GM19467 (cell line): Measurements from ENCODE around the gene NOLC1.

Source experiments
- ATAC-seq: cut with Tn5 transposase; IDR thresholded peaks from one replicate; pipeline ENCODE4 v1.9.1; 2021; ENCODE audit warnings: mild to moderate bottlenecking, moderate library complexity; ENCODE audit not compliant: unreplicated experiment

NOLC1 gene

DNA sequence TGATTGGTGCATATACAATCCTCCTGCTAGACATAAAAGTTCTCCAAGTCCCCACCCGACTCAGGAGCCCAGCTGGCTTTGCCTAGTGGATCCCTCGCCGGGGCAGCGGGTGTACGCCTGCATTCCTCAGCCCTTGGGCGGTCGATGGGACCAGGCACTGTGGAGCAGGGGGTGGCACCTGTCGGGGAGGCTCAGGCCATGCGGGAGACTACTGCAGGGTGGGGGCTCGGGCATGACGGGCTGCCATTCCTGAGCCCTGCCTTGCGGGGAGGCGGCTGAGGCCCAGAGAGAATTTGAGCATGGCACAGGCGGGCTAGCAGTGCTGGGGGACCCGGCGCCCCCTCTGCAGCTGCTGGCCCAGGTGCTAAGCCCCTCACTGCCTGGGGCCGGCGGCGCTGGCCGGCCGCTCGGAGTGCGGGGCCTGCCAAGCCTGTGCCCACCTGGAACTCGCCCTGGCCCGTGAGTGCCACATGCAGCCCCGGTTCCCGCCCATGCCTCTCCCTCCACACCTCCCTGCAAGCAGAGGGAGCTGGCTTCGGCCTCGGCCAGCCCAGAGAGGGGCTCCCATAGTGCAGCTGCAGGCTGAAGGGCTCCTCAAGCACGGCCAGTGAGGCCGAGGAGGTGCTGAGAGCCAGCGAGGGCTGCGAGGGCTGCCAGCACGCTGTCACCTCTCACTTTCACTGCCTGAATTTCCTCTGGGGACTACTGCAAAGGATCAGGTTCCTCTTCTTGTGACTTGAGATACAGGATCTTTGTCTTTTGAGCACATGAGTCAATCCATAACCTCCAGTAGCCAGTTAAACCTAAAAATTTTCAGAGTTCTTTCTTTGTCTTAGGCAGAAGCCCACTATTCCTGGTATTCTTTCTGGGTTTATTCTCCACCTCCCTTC lies 48.8 kb downstream of the NOLC1 start:
- no peak for ATAC-seq

DNA sequence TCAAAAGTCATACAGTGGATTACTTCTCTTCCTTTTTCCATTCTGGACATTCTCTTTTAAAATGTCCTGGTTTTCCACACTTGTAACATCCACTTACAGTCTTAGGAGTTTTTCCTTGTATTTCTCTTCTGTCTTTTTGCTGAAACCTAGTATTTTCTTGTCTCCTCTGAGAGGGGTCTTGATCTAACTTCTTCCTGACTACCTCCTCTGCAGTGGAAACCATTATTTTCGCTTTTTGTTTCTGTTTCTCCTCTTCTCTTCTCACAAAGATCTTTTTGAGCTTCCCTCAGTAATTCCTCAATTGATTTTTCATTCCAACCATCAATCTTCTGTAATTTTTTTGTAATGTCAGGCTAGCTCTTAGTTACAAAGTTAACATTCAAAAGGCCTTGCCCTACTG lies 50.2 kb downstream of the NOLC1 start:
- no peak for ATAC-seq

DNA sequence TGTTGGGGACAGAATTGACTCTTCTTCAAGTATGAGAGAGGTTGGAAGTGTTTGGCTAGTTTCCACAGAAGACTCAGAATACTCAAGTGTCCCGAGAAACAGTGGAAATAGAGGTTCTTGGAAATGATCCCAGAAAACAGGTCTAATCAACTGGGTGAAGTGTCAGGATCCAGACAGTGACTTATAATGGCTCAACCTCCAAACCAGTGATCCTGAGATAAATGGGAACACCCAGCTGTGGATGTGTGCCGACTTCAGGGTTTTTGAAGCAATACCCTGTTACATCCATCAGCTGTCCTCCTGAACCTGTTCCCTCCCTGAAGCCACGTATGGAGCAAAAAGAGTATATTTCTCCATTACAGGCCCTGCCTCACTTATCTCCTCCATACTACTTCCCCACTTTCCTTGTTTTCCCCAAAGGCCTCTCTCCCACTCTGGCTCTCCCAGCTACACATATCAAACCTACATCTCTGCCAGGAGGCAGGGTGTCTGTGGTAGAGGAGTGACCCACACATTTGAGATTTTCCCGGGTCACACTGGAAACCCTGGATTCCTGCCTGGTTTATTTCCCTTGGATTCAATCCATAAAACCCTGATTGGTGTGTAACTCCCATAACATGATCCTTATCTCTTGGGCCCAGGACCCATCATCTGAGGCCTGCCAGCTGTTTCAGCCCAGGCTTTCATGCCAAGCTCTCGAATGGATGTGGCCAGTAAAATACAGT lies 56.3 kb downstream of the NOLC1 start:
- ATAC-seq, result no peak

DNA sequence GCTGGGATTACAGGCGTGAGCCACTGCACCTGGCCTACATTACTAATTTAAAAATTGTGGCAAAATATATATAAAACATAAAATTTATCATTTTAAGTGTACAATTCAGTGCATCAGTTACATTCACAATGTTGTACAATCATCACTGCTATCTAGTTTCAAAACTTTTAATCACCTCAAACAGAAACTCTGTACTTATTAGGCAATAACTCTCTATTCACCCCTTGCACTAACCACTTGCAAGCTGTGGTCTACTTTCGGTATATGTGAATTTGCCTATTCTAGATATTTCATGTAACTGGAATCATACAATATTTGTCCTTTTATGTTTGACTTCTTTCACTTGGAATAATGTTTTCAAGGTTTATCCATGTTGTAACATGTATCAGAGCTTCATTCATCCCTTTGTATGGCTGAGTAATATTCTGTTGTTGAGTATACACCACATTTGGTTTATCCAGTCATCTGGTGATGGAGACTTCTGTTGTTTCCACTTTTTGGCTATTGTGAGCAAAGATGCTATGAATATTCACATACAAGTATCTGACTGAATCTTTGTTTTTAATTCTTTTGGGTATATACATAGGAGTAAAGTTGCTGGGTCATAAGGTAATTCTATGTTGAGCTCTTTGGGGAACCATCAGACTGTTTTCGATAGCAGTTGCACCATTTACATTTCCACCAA lies 59.6 kb downstream of the NOLC1 start:
- no peak for ATAC-seq
